Activated T-helper 1 cell treated with Interleukin-2 at 50 U/mL for 16 hours (primary cell): ENCODE data around the gene ZNF446.
"Not testable (repeated sequence)": the region's sequence is repeated elsewhere in the genome, so short reads cannot be mapped to it uniquely, and the experiment has no call there.

Source experiments
- DNase-seq: peaks from one replicate; pipeline ENCODE4 v3.0.0-alpha.2; 2020; ENCODE audit warnings: low read depth

Gene ZNF446

GRCh38 chr19:58475714-58476497 lies at the start of gene ZNF446:
Gene ZNF446, plus strand, starts transcription at chr19:58476352. Its CDS starts 867 bp downstream, at chr19:58477219.
- peak; percentile 92 for DNase-seq

GRCh38 chr19:58428617-58429016 lies 47.5 kb upstream of the ZNF446 start:
- DNase-seq, result no peak

GRCh38 chr19:58429745-58430144 lies 46.4 kb upstream of the ZNF446 start:
- DNase-seq, result no peak

- DNase-seq, result no peak
Observed at GRCh38 chr19:58434217-58434616, 41.9 kb upstream of the ZNF446 start.

GRCh38 chr19:58439576-58440554 lies 36.3 kb upstream of the ZNF446 start, which contains the start of gene ZNF132:
Gene ZNF132, minus strand, starts transcription at chr19:58440153. Its CDS starts 332 bp downstream, at chr19:58439821.
- peak; percentile 88 for DNase-seq

GRCh38 chr19:58440556-58440955 lies 35.6 kb upstream of the ZNF446 start:
- DNase-seq, result no peak

- not testable (repeated sequence) for DNase-seq
Observed at GRCh38 chr19:58442986-58443385, 33.2 kb upstream of the ZNF446 start.

GRCh38 chr19:58448860-58449259 lies 27.3 kb upstream of the ZNF446 start:
- not testable (repeated sequence) for DNase-seq

- DNase-seq, result not testable (repeated sequence)
Observed at GRCh38 chr19:58449980-58450379, 26.2 kb upstream of the ZNF446 start.

GRCh38 chr19:58450856-58451357 lies 25.2 kb upstream of the ZNF446 start:
- DNase-seq, result no peak

- DNase-seq, result peak; percentile 94
Observed at GRCh38 chr19:58451358-58452101, 24.6 kb upstream of the ZNF446 start, which contains the start of gene ZNF324B. Gene ZNF324B, plus strand, starts transcription at chr19:58451622. Its CDS starts 2,080 bp downstream, at chr19:58453702.

- no peak for DNase-seq
Observed at GRCh38 chr19:58453743-58454142, 22.4 kb upstream of the ZNF446 start.

- no peak for DNase-seq
Observed at GRCh38 chr19:58455306-58455705, 20.8 kb upstream of the ZNF446 start.

GRCh38 chr19:58456111-58456510 lies 20.0 kb upstream of the ZNF446 start:
- DNase-seq, result no peak

GRCh38 chr19:58460039-58460438 lies 16.1 kb upstream of the ZNF446 start:
- DNase-seq, result no peak

GRCh38 chr19:58466089-58466759 lies 9.9 kb upstream of the ZNF446 start:
- DNase-seq, result no peak

- peak; percentile 97 for DNase-seq
Observed at GRCh38 chr19:58466760-58467589, 9.2 kb upstream of the ZNF446 start, which contains the start of gene ZNF324. Gene ZNF324, plus strand, starts transcription at chr19:58467080. Its CDS starts 2,106 bp downstream, at chr19:58469186.

GRCh38 chr19:58468216-58468839 lies 7.8 kb upstream of the ZNF446 start:
- DNase-seq, result no peak

- DNase-seq, result no peak
Observed at GRCh38 chr19:58469241-58470013, 6.7 kb upstream of the ZNF446 start.
